ENCODE results near the gene POLD4. TPM values are rescaled to one million over a fixed set of nuclear protein-coding genes. Genes with fewer than 3 reads are reported as not detected.

The POLD4 gene
- total RNA-seq, 2 experiments from 2014 or later = 31.7 to 39.5 TPM

GRCh38 chr11:67309661-67310061, 43.7 kb downstream of the POLD4 start:
- intact Hi-C loops (cut with DNase I, micrococcal nuclease) = no loop called here
- CTCF ChIA-PET = no interaction called here
- DNase-seq = no peak

GRCh38 chr11:67309166-67309565, 44.2 kb downstream of the POLD4 start:
- Histone ChIP-seq H3K4me3 (ENCODE audit: low read length) (no peak overlapping the region), H3K27ac (ENCODE audit: low read depth in 1 of 2, low read length in 2 of 2) (no peak overlapping the region), H3K27me3 (ENCODE audit: control insufficient read depth in 1 of 2, insufficient read depth in 2 of 2, low read length in 2 of 2) (no peaks in the 10 kb centered on the region), H3K36me3 (ENCODE audit: insufficient read depth, low read length) (peaks cover 5% of the 10 kb centered on the region), H3K9me3 (ENCODE audit: control insufficient read depth in 1 of 2, insufficient read depth in 1 of 2, low read length in 2 of 2) (no peaks in the 10 kb centered on the region), H3K4me1 (ENCODE audit: insufficient read depth, low read length) (peaks cover 53% of the 10 kb centered on the region)
- Mint-ChIP-seq H3K4me3 (no peak overlapping the region), H3K36me3 (ENCODE audit: low read depth) (no peaks in the 10 kb centered on the region), H3K27me3 (no peaks in the 10 kb centered on the region), H3K9me3 (no peaks in the 10 kb centered on the region), H3K27ac (no peak overlapping the region), H3K4me1 (ENCODE audit: low read depth) (peaks cover 26% of the 10 kb centered on the region)
- ATAC-seq (ENCODE audit: poor library complexity) (no peak), DNase-seq (no peak)
- intact Hi-C loops (cut with DNase I, micrococcal nuclease) = no loop called here
- POLR2A ChIA-PET = no interaction called here
- CTCF ChIA-PET = interaction anchor here (2.3 kb wide), 1 partner anchor 8 kb away, joined by 10 read pairs; no protein-coding TSS in a partner anchor
- no peak for TF ChIP-seq CTCF (IDR thresholded peaks at IDR 0.05)

More at GRCh38 chr11:67309661-67310061, 43.7 kb downstream of the POLD4 start:
- Histone ChIP-seq H3K9me3 (ENCODE audit: control insufficient read depth in 1 of 2, insufficient read depth in 1 of 2, low read length in 2 of 2) (no peaks in the 10 kb centered on the region), H3K36me3 (ENCODE audit: insufficient read depth, low read length) (peaks cover 5% of the 10 kb centered on the region), H3K27me3 (ENCODE audit: control insufficient read depth in 1 of 2, insufficient read depth in 2 of 2, low read length in 2 of 2) (no peaks in the 10 kb centered on the region), H3K4me3 (ENCODE audit: low read length) (no peak overlapping the region), H3K27ac (ENCODE audit: low read depth in 1 of 2, low read length in 2 of 2) (no peak overlapping the region), H3K4me1 (ENCODE audit: insufficient read depth, low read length) (peaks cover 52% of the 10 kb centered on the region)
- no peaks in the 10 kb centered on the region for H3K36me3 Mint-ChIP-seq (ENCODE audit: low read depth)
- no peak for TF ChIP-seq CTCF (IDR thresholded peaks at IDR 0.05)
- POLR2A ChIA-PET = no interaction called here
- H3K27me3 Mint-ChIP-seq = no peaks in the 10 kb centered on the region
- H3K9me3 Mint-ChIP-seq = no peaks in the 10 kb centered on the region
- peaks cover 29% of the 10 kb centered on the region for H3K4me1 Mint-ChIP-seq (ENCODE audit: low read depth)
- H3K27ac Mint-ChIP-seq = no peak overlapping the region
- H3K4me3 Mint-ChIP-seq = no peak overlapping the region
- ATAC-seq (ENCODE audit: poor library complexity) = no peak

GRCh38 chr11:67308031-67308866, 45.1 kb downstream of the POLD4 start:
- peaks cover 5% of the 10 kb centered on the region for H3K36me3 ChIP-seq (ENCODE audit: insufficient read depth, low read length)
- Mint-ChIP-seq H3K27me3 (no peaks in the 10 kb centered on the region), H3K9me3 (no peaks in the 10 kb centered on the region), H3K27ac (no peak overlapping the region), H3K36me3 (ENCODE audit: low read depth) (no peaks in the 10 kb centered on the region), H3K4me3 (no peak overlapping the region), H3K4me1 (ENCODE audit: low read depth) (peaks cover 18% of the 10 kb centered on the region)
- H3K4me1 ChIP-seq (ENCODE audit: insufficient read depth, low read length) = peaks cover 48% of the 10 kb centered on the region
- no peaks in the 10 kb centered on the region for H3K27me3 ChIP-seq (ENCODE audit: control insufficient read depth in 1 of 2, insufficient read depth in 2 of 2, low read length in 2 of 2)
- no peak for TF ChIP-seq CTCF (IDR thresholded peaks at IDR 0.05)
- intact Hi-C loops (cut with DNase I, micrococcal nuclease) = no loop called here
- POLR2A ChIA-PET = interaction anchor here (1.1 kb wide), 1 partner anchor 31 kb away, joined by 3 read pairs; no protein-coding TSS in a partner anchor
- DNase-seq (no peak), ATAC-seq (ENCODE audit: poor library complexity) (no peak)
- H3K4me3 ChIP-seq (ENCODE audit: low read length) = no peak overlapping the region
- H3K9me3 ChIP-seq (ENCODE audit: control insufficient read depth in 1 of 2, insufficient read depth in 1 of 2, low read length in 2 of 2) = no peaks in the 10 kb centered on the region
- no peak overlapping the region for H3K27ac ChIP-seq (ENCODE audit: low read depth in 1 of 2, low read length in 2 of 2)
- CTCF ChIA-PET = interaction anchor here (2.3 kb wide), 1 partner anchor 9 kb away, joined by 10 read pairs; no protein-coding TSS in a partner anchor
